Measurements from ENCODE around the gene CENPM. TPM values are rescaled to one million over a fixed set of nuclear protein-coding genes. Genes with fewer than 3 reads are reported as not detected.
A peak's percentile ranks its signal among the peaks of the same experiment; 100 is the strongest.

Gene CENPM
- total RNA-seq, 2 experiments from 2014 or later, result 7.6 to 8.4 TPM

DNA sequence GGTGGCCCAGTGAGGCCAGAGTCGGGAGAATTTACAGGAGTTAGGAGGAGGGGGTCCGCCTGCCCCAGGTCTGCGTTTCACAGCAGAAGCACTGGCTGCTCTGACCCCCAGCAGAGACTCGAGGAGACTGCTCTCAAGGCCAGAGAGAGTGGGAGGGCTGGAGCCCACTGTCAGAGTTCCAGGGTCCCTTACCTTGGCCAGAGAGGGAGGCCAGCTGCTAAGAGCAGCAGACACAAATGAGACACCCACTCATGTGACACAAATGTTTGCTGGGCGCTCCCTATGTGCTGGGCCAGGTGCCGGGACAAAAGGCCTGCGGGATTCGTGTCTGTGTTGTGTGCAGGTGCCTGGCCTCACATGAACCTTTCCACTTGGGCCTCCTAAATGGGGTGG is 17.5 kb downstream of the CENPM start:
- H3K9me3 ChIP-seq (ENCODE audit: control insufficient read depth in 1 of 2, insufficient read depth in 1 of 2, low read length in 2 of 2), result no peaks in the 10 kb centered on the region
- Mint-ChIP-seq H3K4me3 (no peak overlapping the region), H3K27ac (no peak overlapping the region), H3K9me3 (no peaks in the 10 kb centered on the region), H3K27me3 (peaks cover 9% of the 10 kb centered on the region), H3K36me3 (ENCODE audit: low read depth) (no peaks in the 10 kb centered on the region), H3K4me1 (ENCODE audit: low read depth) (peaks cover 7% of the 10 kb centered on the region)
- ChIA-PET POLR2A (interaction anchor here (1.9 to 4.9 kb wide), 2 partner anchors 11 to 97 kb away, joined by 7 to 63 read pairs; partner anchors contain the start of gene SREBF2), CTCF (no interaction called here)
- TF ChIP-seq, protein P1, sequence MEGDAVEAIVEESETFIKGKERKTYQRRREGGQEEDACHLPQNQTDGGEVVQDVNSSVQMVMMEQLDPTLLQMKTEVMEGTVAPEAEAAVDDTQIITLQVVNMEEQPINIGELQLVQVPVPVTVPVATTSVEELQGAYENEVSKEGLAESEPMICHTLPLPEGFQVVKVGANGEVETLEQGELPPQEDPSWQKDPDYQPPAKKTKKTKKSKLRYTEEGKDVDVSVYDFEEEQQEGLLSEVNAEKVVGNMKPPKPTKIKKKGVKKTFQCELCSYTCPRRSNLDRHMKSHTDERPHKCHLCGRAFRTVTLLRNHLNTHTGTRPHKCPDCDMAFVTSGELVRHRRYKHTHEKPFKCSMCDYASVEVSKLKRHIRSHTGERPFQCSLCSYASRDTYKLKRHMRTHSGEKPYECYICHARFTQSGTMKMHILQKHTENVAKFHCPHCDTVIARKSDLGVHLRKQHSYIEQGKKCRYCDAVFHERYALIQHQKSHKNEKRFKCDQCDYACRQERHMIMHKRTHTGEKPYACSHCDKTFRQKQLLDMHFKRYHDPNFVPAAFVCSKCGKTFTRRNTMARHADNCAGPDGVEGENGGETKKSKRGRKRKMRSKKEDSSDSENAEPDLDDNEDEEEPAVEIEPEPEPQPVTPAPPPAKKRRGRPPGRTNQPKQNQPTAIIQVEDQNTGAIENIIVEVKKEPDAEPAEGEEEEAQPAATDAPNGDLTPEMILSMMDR (IDR thresholded peaks at IDR 0.05), result no peak
- H3K36me3 ChIP-seq (ENCODE audit: insufficient read depth, low read length), result no peaks in the 10 kb centered on the region
- H3K27me3 ChIP-seq (ENCODE audit: control insufficient read depth in 1 of 2, insufficient read depth in 2 of 2, low read length in 2 of 2), result peaks cover 0 to 9% of the 10 kb centered on the region in 2 experiments
- DNase-seq (no peak), ATAC-seq (ENCODE audit: poor library complexity) (no peak)
- H3K4me1 ChIP-seq (ENCODE audit: insufficient read depth, low read length), result peaks cover 30% of the 10 kb centered on the region
- H3K27ac ChIP-seq (ENCODE audit: low read depth in 1 of 2, low read length in 2 of 2), result no peak overlapping the region
- intact Hi-C loops (cut with DNase I, micrococcal nuclease), result no loop called here
- H3K4me3 ChIP-seq (ENCODE audit: low read length), result no peak overlapping the region

DNA sequence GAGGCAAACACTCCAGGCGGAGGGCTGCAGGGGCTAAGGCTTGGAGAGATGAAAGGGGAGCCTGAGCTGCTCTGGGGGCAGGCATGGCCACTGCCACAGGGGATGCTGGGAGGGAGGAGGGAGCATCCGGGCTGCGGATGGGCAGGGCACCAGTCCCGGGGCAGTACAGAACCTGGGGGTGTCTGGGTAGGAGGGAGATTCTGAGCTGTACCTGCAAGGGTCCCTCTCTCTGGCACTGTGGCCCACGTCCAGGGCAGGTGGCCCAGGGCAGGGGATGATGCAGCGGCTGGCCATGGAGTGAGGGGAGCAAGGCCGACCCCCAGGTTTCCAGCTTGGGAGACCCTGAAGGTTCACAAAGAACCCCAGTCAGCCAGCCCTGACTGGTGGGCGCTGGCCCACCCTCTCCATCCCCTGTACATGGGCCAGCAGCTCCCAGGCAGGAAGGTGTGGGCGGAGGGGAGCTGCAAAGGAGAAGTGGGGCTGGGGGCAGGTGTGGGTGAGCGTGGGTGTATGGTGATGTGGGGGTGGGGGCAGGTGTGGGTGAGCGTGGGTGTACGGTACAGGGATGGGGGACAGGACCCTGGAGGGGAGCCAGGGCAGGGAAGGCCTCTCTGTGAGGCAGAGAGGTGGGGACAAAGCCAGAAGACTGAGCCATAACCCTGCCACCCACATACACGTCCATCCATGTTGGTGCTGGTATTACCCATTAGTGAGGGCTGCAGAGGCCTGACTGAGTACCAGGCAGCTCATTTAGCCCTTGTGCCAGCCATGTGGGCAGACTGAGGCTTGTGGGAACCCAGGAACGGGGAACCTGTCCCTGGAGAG is 18.1 kb downstream of the CENPM start:
- DNase-seq, result no peak
- peaks cover 30% of the 10 kb centered on the region for H3K4me1 ChIP-seq (ENCODE audit: insufficient read depth, low read length)
- POLR2A ChIA-PET, result interaction anchor here (0.8 to 4.9 kb wide), 3 partner anchors 11 to 240 kb away, joined by 3 to 63 read pairs (median 7); partner anchors contain the start of genes SNU13 and SREBF2
- H3K27me3 ChIP-seq (ENCODE audit: control insufficient read depth in 1 of 2, insufficient read depth in 2 of 2, low read length in 2 of 2), result peaks cover 0 to 9% of the 10 kb centered on the region in 2 experiments
- no peak for ATAC-seq (ENCODE audit: poor library complexity)
- H3K36me3 Mint-ChIP-seq (ENCODE audit: low read depth), result no peaks in the 10 kb centered on the region
- no peaks in the 10 kb centered on the region for H3K9me3 Mint-ChIP-seq
- intact Hi-C loops (cut with DNase I, micrococcal nuclease), result no loop called here
- no peak overlapping the region for H3K4me3 ChIP-seq (ENCODE audit: low read length)
- H3K4me1 Mint-ChIP-seq (ENCODE audit: low read depth), result peaks cover 7% of the 10 kb centered on the region
- peaks cover 9% of the 10 kb centered on the region for H3K27me3 Mint-ChIP-seq
- H3K36me3 ChIP-seq (ENCODE audit: insufficient read depth, low read length), result no peaks in the 10 kb centered on the region
- no peak overlapping the region for H3K27ac Mint-ChIP-seq
- TF ChIP-seq, protein P1 (IDR thresholded peaks at IDR 0.05), result no peak
- CTCF ChIA-PET, result interaction anchor here (1.7 kb wide), 1 partner anchor 12 kb away, joined by 4 read pairs; no protein-coding TSS in a partner anchor
- H3K27ac ChIP-seq (ENCODE audit: low read depth in 1 of 2, low read length in 2 of 2), result no peak overlapping the region
- peak overlapping the region; percentile 42 for H3K4me3 Mint-ChIP-seq
- no peaks in the 10 kb centered on the region for H3K9me3 ChIP-seq (ENCODE audit: control insufficient read depth in 1 of 2, insufficient read depth in 1 of 2, low read length in 2 of 2)

DNA sequence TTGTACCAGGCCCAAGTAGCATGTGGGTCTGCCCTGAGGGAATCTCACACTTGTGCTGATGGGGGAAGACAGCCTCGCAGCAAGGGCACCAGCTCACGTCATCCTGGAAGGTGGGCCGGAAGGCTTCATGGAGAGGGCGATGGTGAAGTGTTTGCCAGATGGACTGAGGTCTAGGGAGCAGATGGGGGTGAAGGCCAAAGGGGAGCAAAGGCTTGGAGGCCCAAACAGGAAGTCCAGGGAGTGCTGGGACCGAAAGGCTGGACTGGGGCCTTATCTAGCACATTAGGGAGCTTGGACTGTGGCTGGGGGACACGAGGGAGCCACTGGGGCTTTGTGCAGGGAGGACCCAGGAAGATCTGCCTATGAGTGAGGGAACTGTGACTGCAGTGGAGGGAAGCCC is 19.1 kb downstream of the CENPM start:
- H3K4me1 Mint-ChIP-seq (ENCODE audit: low read depth), result peaks cover 7% of the 10 kb centered on the region
- Histone ChIP-seq H3K36me3 (ENCODE audit: insufficient read depth, low read length) (no peaks in the 10 kb centered on the region), H3K4me3 (ENCODE audit: low read length) (no peak overlapping the region), H3K27ac (ENCODE audit: low read depth in 1 of 2, low read length in 2 of 2) (no peak overlapping the region), H3K4me1 (ENCODE audit: insufficient read depth, low read length) (peaks cover 30% of the 10 kb centered on the region), H3K27me3 (ENCODE audit: control insufficient read depth in 1 of 2, insufficient read depth in 2 of 2, low read length in 2 of 2) (peaks cover 0 to 9% of the 10 kb centered on the region in 2 experiments), H3K9me3 (ENCODE audit: control insufficient read depth in 1 of 2, insufficient read depth in 1 of 2, low read length in 2 of 2) (no peaks in the 10 kb centered on the region)
- H3K4me3 Mint-ChIP-seq, result peak overlapping the region; percentile 66
- ATAC-seq (ENCODE audit: poor library complexity) (no peak), DNase-seq (no peak)
- peaks cover 9% of the 10 kb centered on the region for H3K27me3 Mint-ChIP-seq
- intact Hi-C loops (cut with DNase I, micrococcal nuclease), result loop anchor here in 1 of 2 experiments (2.0 kb wide), 1 partner anchor 13 kb away; no protein-coding TSS in a partner anchor
- no peaks in the 10 kb centered on the region for H3K36me3 Mint-ChIP-seq (ENCODE audit: low read depth)
- TF ChIP-seq, protein P1 (IDR thresholded peaks at IDR 0.05), result no peak
- CTCF ChIA-PET, result interaction anchor here (1.7 kb wide), 1 partner anchor 13 kb away, joined by 4 read pairs; no protein-coding TSS in a partner anchor
- POLR2A ChIA-PET, result interaction anchor here (0.8 to 4.9 kb wide), 4 partner anchors 12 to 239 kb away, joined by 3 to 63 read pairs (median 10); partner anchors contain the start of genes SNU13 and SREBF2
- H3K9me3 Mint-ChIP-seq, result no peaks in the 10 kb centered on the region
- no peak overlapping the region for H3K27ac Mint-ChIP-seq

Data from CD4-positive, alpha-beta T cell (primary cell).